ENCODE measurements around the gene TH. TPM values are rescaled to one million over a fixed set of nuclear protein-coding genes. Genes with fewer than 3 reads are reported as not detected.
"Not testable (repeated sequence)": the region's sequence is repeated elsewhere in the genome, so short reads cannot be mapped to it uniquely, and the experiment has no call there.

Gene TH
- polyA plus RNA-seq, 4 donors = 0.58 to 2.0 (median 0.96) TPM

- no peak for DNase-seq (ENCODE audit: low read depth in 4 of 4, low spot score in 3 of 4)
Observed at GRCh38 chr11:2179516-2179915, 7.9 kb upstream of the TH start.

GRCh38 chr11:2178906-2179494 is 7.4 kb upstream of the TH start:
- no peak for DNase-seq (ENCODE audit: low read depth in 4 of 4, low spot score in 3 of 4)

GRCh38 chr11:2178055-2178773 is 6.6 kb upstream of the TH start:
- DNase-seq (ENCODE audit: low read depth in 4 of 4, low spot score in 3 of 4) = not testable (repeated sequence)

GRCh38 chr11:2177076-2177475 is 5.5 kb upstream of the TH start:
- DNase-seq (ENCODE audit: low read depth in 4 of 4, low spot score in 3 of 4) = no peak

- no peak for DNase-seq (ENCODE audit: low read depth in 4 of 4, low spot score in 3 of 4)
Observed at GRCh38 chr11:2176389-2176900, 4.8 kb upstream of the TH start.

GRCh38 chr11:2175659-2176058 is 4.0 kb upstream of the TH start:
- no peak for DNase-seq (ENCODE audit: low read depth in 4 of 4, low spot score in 3 of 4)

- no peak for DNase-seq (ENCODE audit: low read depth in 4 of 4, low spot score in 3 of 4)
Observed at GRCh38 chr11:2174361-2174760, 2.7 kb upstream of the TH start.

GRCh38 chr11:2173761-2174160 is 2.1 kb upstream of the TH start:
- no peak for DNase-seq (ENCODE audit: low read depth in 4 of 4, low spot score in 3 of 4)

- no peak for DNase-seq (ENCODE audit: low read depth in 4 of 4, low spot score in 3 of 4)
Observed at GRCh38 chr11:2173150-2173693, 1.6 kb upstream of the TH start.

- no peak for DNase-seq (ENCODE audit: low read depth in 4 of 4, low spot score in 3 of 4)
Observed at GRCh38 chr11:2172676-2173075, 1.1 kb upstream of the TH start.

- DNase-seq (ENCODE audit: low read depth in 4 of 4, low spot score in 3 of 4) = no peak
Observed at GRCh38 chr11:2169626-2170570, 1.7 kb downstream of the TH start.

GRCh38 chr11:2169005-2169378 is 2.6 kb downstream of the TH start:
- no peak for DNase-seq (ENCODE audit: low read depth in 4 of 4, low spot score in 3 of 4)

- DNase-seq (ENCODE audit: low read depth in 4 of 4, low spot score in 3 of 4) = no peak
Observed at GRCh38 chr11:2168286-2169004, 3.2 kb downstream of the TH start.

- no peak for DNase-seq (ENCODE audit: low read depth in 4 of 4, low spot score in 3 of 4)
Observed at GRCh38 chr11:2167141-2168045, 4.2 kb downstream of the TH start.

GRCh38 chr11:2166091-2166851 is 5.3 kb downstream of the TH start:
- no peak for DNase-seq (ENCODE audit: low read depth in 4 of 4, low spot score in 3 of 4)

- no peak for DNase-seq (ENCODE audit: low read depth in 4 of 4, low spot score in 3 of 4)
Observed at GRCh38 chr11:2165571-2165970, 6.0 kb downstream of the TH start.

GRCh38 chr11:2164861-2165555 is 6.6 kb downstream of the TH start:
- DNase-seq (ENCODE audit: low read depth in 4 of 4, low spot score in 3 of 4) = no peak

- DNase-seq (ENCODE audit: low read depth in 4 of 4, low spot score in 3 of 4) = no peak
Observed at GRCh38 chr11:2164081-2164480, 7.5 kb downstream of the TH start.
